HG02642 (cell line): Measurements from ENCODE around the gene SLC25A22.

Experiments
- ATAC-seq: cut with Tn5 transposase; IDR thresholded peaks from one replicate; pipeline ENCODE4 v1.9.1; 2021; ENCODE audit warnings: mild to moderate bottlenecking; ENCODE audit not compliant: unreplicated experiment, poor library complexity

Gene SLC25A22

GRCh38 chr11:763073-763463, 35.0 kb downstream of the SLC25A22 start:
- no peak for ATAC-seq

GRCh38 chr11:762421-763072, 35.5 kb downstream of the SLC25A22 start:
- ATAC-seq: no peak

- ATAC-seq: no peak
Observed at GRCh38 chr11:761526-762108, 36.5 kb downstream of the SLC25A22 start.

GRCh38 chr11:760236-760635, 37.8 kb downstream of the SLC25A22 start:
- no peak for ATAC-seq

- ATAC-seq: no peak
Observed at GRCh38 chr11:749731-750130, 48.4 kb downstream of the SLC25A22 start.

GRCh38 chr11:748007-748359, 50.1 kb downstream of the SLC25A22 start:
- ATAC-seq: peak; percentile 10

- ATAC-seq: peak; percentile 87
Observed at GRCh38 chr11:747158-748006, 50.7 kb downstream of the SLC25A22 start, which contains the start of gene TALDO1. TALDO1 (plus strand) TSS chr11:747464; CDS start chr11:747482, 18 bp downstream.

GRCh38 chr11:746289-747157, 51.6 kb downstream of the SLC25A22 start:
- peak; percentile 20 for ATAC-seq

- ATAC-seq: no peak
Observed at GRCh38 chr11:745428-745827, 52.7 kb downstream of the SLC25A22 start.

- ATAC-seq: no peak
Observed at GRCh38 chr11:742571-743201, 55.4 kb downstream of the SLC25A22 start.

- ATAC-seq: no peak
Observed at GRCh38 chr11:742156-742546, 55.9 kb downstream of the SLC25A22 start.
